MCF 10A (cell line): ENCODE data around the gene NPHP3. TPM values are rescaled to one million over a fixed set of nuclear protein-coding genes. Genes with fewer than 3 reads are reported as not detected.
A peak's percentile ranks its signal among the peaks of the same experiment; 100 is the strongest.

Experiments used
- BruUV-seq: library from RNA; stranded (reverse); fragments of 400-500 nt; replicated peaks from 2 replicates; lab custom pipeline; 2021; lab: Mats Ljungman, UMichigan
- CTCF ChIA-PET: fragments of 300-600 bp; sonication (Branson Sonifier 250); formaldehyde crosslinking; extraction: SDS; loops from one replicate; lab custom pipeline; 2021; ENCODE audit warnings: antibody characterized with exemption, inconsistent platforms; lab: Yijun Ruan, JAX
- POLR2A ChIA-PET: fragments of 300-600, 350-650 bp; sonication (Branson Sonifier 250); formaldehyde crosslinking; extraction: SDS; loops from one replicate; lab custom pipeline; 2020; ENCODE audit warnings: antibody characterized with exemption, inconsistent platforms; lab: Yijun Ruan, JAX
- DNase-seq: peaks from one replicate; pipeline ENCODE4 v3.0.0-alpha.2; 2018; ENCODE audit not compliant: unreplicated experiment
- H3K27ac Mint-ChIP-seq: one replicate; pipeline ENCODE4 v1.8.0; 2022; ENCODE audit warnings: mild to moderate bottlenecking, low read depth, mixed read lengths; ENCODE audit not compliant: unreplicated experiment
- H3K27me3 Mint-ChIP-seq: one replicate; pipeline ENCODE4 v1.8.0; 2022; ENCODE audit warnings: mixed read lengths; ENCODE audit not compliant: insufficient read depth, unreplicated experiment
- H3K36me3 Mint-ChIP-seq: one replicate; pipeline ENCODE4 v1.8.0; 2022; ENCODE audit warnings: mild to moderate bottlenecking, moderate library complexity, mixed read lengths; ENCODE audit not compliant: insufficient read depth, unreplicated experiment
- H3K4me1 Mint-ChIP-seq: one replicate; pipeline ENCODE4 v1.8.0; 2022; ENCODE audit warnings: mixed read lengths; ENCODE audit not compliant: insufficient read depth, unreplicated experiment
- H3K4me3 Mint-ChIP-seq: one replicate; pipeline ENCODE4 v1.8.0; 2022; ENCODE audit warnings: mild to moderate bottlenecking, moderate library complexity, mixed read lengths; ENCODE audit not compliant: unreplicated experiment
- H3K9me3 Mint-ChIP-seq: one replicate; pipeline ENCODE4 v1.8.0; 2022; ENCODE audit warnings: mixed read lengths; ENCODE audit not compliant: unreplicated experiment
- intact Hi-C: fragments of 100-400 bp; cut with micrococcal nuclease; formaldehyde crosslinking; loops from 2 replicates; pipeline ENCODE4 v1.14.1; 2022
- total RNA-seq: library from RNA; stranded (reverse); gene quantifications from 2 replicates; pipeline ENCODE4 v1.2.3, GENCODE V29; 2022
- TF ChIP-seq, protein P1 (sequence below): fragments of 200-600 bp; IDR thresholded peaks from one replicate; pipeline ENCODE4 v1.8.0; 2022; ENCODE audit warnings: antibody characterized with exemption, mild to moderate bottlenecking; ENCODE audit not compliant: unreplicated experiment

NPHP3 gene
- total RNA-seq, 1 experiment from 2014 or later = 14.4 TPM

DNA sequence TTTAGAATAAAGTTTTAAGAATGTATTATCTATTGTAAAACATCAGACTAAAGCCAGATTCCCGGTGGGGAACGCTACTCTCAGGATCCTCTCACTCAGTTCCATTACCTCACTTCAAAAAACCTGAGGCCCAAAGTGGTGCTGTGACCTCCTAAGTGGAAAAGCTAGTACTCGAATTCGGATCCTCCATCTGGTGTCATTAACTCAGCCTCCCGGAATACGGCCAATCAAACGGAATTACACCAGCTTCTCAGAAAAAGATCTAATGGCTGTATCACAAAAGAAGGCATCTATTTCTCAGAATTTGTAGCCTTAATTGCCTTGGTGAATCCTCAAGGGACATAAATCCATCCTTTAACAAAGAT is 63.2 kb downstream of the NPHP3 start:
- intact Hi-C loops = loop anchor here (1.0 kb wide), 1 partner anchor 123 kb away; no protein-coding TSS in a partner anchor

GRCh38 chr3:132657869-132658747 is 64.1 kb downstream of the NPHP3 start:
- Mint-ChIP-seq H3K27me3 (no peaks in the 10 kb centered on the region), H3K4me3 (peak overlapping the region; percentile 89), H3K4me1 (peaks cover 23% of the 10 kb centered on the region), H3K36me3 (peaks cover 5% of the 10 kb centered on the region), H3K27ac (peak overlapping the region; percentile 99), H3K9me3 (no peaks in the 10 kb centered on the region)
- ChIA-PET POLR2A (interaction anchor here (0.5 to 2.6 kb wide), 17 partner anchors 11 to 1162 kb away, joined by 3 to 16 read pairs (median 3); partner anchors contain the start of gene DNAJC13), CTCF (interaction anchor here (0.6 to 2.3 kb wide), 8 partner anchors 12 to 996 kb away, joined by 3 to 17 read pairs (median 4); no protein-coding TSS in a partner anchor)
- no TSS peak for BruUV-seq
- TF ChIP-seq, protein P1, sequence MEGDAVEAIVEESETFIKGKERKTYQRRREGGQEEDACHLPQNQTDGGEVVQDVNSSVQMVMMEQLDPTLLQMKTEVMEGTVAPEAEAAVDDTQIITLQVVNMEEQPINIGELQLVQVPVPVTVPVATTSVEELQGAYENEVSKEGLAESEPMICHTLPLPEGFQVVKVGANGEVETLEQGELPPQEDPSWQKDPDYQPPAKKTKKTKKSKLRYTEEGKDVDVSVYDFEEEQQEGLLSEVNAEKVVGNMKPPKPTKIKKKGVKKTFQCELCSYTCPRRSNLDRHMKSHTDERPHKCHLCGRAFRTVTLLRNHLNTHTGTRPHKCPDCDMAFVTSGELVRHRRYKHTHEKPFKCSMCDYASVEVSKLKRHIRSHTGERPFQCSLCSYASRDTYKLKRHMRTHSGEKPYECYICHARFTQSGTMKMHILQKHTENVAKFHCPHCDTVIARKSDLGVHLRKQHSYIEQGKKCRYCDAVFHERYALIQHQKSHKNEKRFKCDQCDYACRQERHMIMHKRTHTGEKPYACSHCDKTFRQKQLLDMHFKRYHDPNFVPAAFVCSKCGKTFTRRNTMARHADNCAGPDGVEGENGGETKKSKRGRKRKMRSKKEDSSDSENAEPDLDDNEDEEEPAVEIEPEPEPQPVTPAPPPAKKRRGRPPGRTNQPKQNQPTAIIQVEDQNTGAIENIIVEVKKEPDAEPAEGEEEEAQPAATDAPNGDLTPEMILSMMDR = no peak
- intact Hi-C loops = no loop called here
- no peak for DNase-seq

More for the DNA sequence above, 63.2 kb downstream of the NPHP3 start:
- Mint-ChIP-seq H3K27me3 (no peaks in the 10 kb centered on the region), H3K36me3 (peaks cover 12% of the 10 kb centered on the region), H3K9me3 (no peaks in the 10 kb centered on the region), H3K27ac (peak overlapping the region; percentile 99), H3K4me3 (peak overlapping the region; percentile 89), H3K4me1 (peaks cover 23% of the 10 kb centered on the region)
- TF ChIP-seq, protein P1 = no peak
- BruUV-seq = no TSS peak
- CTCF ChIA-PET = interaction anchor here (0.6 to 2.3 kb wide), 7 partner anchors 11 to 123 kb away, joined by 3 to 17 read pairs (median 4); no protein-coding TSS in a partner anchor
- peak; percentile 50 for DNase-seq
- POLR2A ChIA-PET = interaction anchor here (0.5 to 2.6 kb wide), 18 partner anchors 11 to 1663 kb away, joined by 3 to 16 read pairs (median 4); partner anchors contain the start of gene DNAJC13

DNA sequence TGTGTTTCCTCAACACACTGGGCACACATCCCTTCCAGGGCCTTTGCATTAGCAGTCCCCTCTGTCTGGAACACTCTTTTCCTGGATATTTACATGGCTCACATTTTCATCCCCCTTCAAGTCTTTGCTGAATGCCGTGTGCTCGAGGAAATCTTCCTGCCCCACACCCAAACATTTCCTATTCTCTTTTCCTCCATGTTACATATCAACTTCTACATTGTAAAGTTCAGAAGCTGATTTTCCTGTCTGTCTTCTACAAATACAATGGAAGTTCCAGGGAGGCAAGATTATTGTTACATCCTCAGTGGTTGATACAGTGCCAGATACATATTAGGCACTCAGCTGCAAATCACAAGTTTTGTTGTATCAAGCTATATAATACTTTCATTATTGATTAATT is 66.7 kb downstream of the NPHP3 start:
- no peaks in the 10 kb centered on the region for H3K9me3 Mint-ChIP-seq

More for the DNA sequence above, 66.7 kb downstream of the NPHP3 start:
- H3K4me3 Mint-ChIP-seq = no peak overlapping the region
- no peak overlapping the region for H3K27ac Mint-ChIP-seq
- CTCF ChIA-PET = interaction anchor here (1.9 to 3.3 kb wide), 2 partner anchors 13 to 120 kb away, joined by 5 to 14 read pairs; no protein-coding TSS in a partner anchor
- TF ChIP-seq, protein P1 = no peak
- POLR2A ChIA-PET = interaction anchor here (1.0 to 1.3 kb wide), 2 partner anchors 66 to 222 kb away, joined by 3 to 5 read pairs; no protein-coding TSS in a partner anchor
- no peaks in the 10 kb centered on the region for H3K27me3 Mint-ChIP-seq
- H3K36me3 Mint-ChIP-seq = peaks cover 5% of the 10 kb centered on the region
- intact Hi-C loops = no loop called here
- peaks cover 11% of the 10 kb centered on the region for H3K4me1 Mint-ChIP-seq
- BruUV-seq = no TSS peak
- no peak for DNase-seq
